Measurements from ENCODE around the gene PLEKHM1.
"Not testable (repeated sequence)": the region's sequence is repeated elsewhere in the genome, so short reads cannot be mapped to it uniquely, and the experiment has no call there.

Gene PLEKHM1

GRCh38 chr17:45441526-45442310, 48.8 kb downstream of the PLEKHM1 start:
- DNase-seq (ENCODE audit: low spot score), result no peak

- DNase-seq (ENCODE audit: low spot score), result not testable (repeated sequence)
Observed at GRCh38 chr17:45440839-45441515, 49.5 kb downstream of the PLEKHM1 start.

- DNase-seq (ENCODE audit: low spot score), result no peak
Observed at GRCh38 chr17:45440161-45440778, 50.3 kb downstream of the PLEKHM1 start.

- DNase-seq (ENCODE audit: low spot score), result no peak
Observed at GRCh38 chr17:45438931-45439610, 51.5 kb downstream of the PLEKHM1 start.

- DNase-seq (ENCODE audit: low spot score), result no peak
Observed at GRCh38 chr17:45437465-45438283, 52.8 kb downstream of the PLEKHM1 start.

- DNase-seq (ENCODE audit: low spot score), result no peak
Observed at GRCh38 chr17:45436625-45437464, 53.7 kb downstream of the PLEKHM1 start.

GRCh38 chr17:45436161-45436560, 54.4 kb downstream of the PLEKHM1 start:
- DNase-seq (ENCODE audit: low spot score), result no peak

- DNase-seq (ENCODE audit: low spot score), result no peak
Observed at GRCh38 chr17:45435481-45435880, 55.0 kb downstream of the PLEKHM1 start.

- no peak for DNase-seq (ENCODE audit: low spot score)
Observed at GRCh38 chr17:45433159-45433535, 57.4 kb downstream of the PLEKHM1 start.

GRCh38 chr17:45432405-45433158, 57.9 kb downstream of the PLEKHM1 start, which contains the start of gene ARHGAP27:
Gene ARHGAP27 (minus strand): TSS chr17:45432870. CDS start chr17:45430279, 2,591 bp downstream.
- DNase-seq (ENCODE audit: low spot score), result peak; percentile 22

GRCh38 chr17:45431531-45432404, 58.8 kb downstream of the PLEKHM1 start:
- DNase-seq (ENCODE audit: low spot score), result peak; percentile 63

- no peak for DNase-seq (ENCODE audit: low spot score)
Observed at GRCh38 chr17:45430738-45431530, 59.6 kb downstream of the PLEKHM1 start.

- no peak for DNase-seq (ENCODE audit: low spot score)
Observed at GRCh38 chr17:45430006-45430737, 60.3 kb downstream of the PLEKHM1 start.

- DNase-seq (ENCODE audit: low spot score), result no peak
Observed at GRCh38 chr17:45429339-45430005, 61.0 kb downstream of the PLEKHM1 start.

- DNase-seq (ENCODE audit: low spot score), result no peak
Observed at GRCh38 chr17:45428931-45429338, 61.6 kb downstream of the PLEKHM1 start.

- peak; percentile 71 for DNase-seq (ENCODE audit: low spot score)
Observed at GRCh38 chr17:45428050-45428617, 62.4 kb downstream of the PLEKHM1 start.

Measured in CD4-positive, alpha-beta T cell treated with Interleukin-6 at 100 ng/mL for 8 hours (primary cell).